ENCODE results near the gene HCST. TPM values are rescaled to one million over a fixed set of nuclear protein-coding genes. Genes with fewer than 3 reads are reported as not detected.
"Not testable (repeated sequence)": the region's sequence is repeated elsewhere in the genome, so short reads cannot be mapped to it uniquely, and the experiment has no call there.

HCST gene
- total RNA-seq, 2 donors from 2014 or later, result 1.3 to 1.5 TPM

DNA sequence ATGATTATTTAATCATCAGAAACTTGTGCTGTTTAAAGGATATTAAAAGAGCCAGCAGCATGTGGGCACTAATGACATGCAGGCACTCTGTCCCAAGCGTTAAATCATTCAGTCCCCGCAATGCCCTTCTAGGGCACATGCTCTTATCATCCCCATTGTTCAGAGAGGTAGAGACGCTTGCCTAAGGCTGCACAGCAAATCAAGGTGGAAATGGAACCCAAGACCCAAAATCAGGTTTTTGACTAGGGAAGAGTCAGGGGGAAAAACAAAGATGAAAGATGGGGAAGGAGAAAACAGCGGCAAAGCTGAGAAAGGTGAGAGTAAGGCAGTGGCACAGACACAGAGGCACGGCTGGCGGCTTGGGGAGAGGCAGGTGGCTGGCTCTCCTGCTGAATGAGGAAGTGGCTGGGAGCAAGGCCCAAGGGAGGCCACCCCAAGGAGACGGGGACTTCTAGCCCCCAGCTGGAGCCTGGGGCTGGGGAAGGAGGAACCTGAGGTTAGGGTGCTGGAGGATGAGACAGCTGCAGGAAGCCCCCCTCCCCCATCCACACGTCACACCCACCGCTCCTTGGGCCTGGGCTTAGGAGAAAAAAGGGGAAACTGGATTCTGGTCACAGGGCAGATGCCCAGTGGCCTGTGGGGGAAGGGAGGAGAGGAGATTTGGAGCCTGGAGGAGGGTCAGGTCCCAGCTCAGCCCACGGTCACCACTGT lies 6.8 kb downstream of the HCST start:
- TF ChIP-seq, protein P1, sequence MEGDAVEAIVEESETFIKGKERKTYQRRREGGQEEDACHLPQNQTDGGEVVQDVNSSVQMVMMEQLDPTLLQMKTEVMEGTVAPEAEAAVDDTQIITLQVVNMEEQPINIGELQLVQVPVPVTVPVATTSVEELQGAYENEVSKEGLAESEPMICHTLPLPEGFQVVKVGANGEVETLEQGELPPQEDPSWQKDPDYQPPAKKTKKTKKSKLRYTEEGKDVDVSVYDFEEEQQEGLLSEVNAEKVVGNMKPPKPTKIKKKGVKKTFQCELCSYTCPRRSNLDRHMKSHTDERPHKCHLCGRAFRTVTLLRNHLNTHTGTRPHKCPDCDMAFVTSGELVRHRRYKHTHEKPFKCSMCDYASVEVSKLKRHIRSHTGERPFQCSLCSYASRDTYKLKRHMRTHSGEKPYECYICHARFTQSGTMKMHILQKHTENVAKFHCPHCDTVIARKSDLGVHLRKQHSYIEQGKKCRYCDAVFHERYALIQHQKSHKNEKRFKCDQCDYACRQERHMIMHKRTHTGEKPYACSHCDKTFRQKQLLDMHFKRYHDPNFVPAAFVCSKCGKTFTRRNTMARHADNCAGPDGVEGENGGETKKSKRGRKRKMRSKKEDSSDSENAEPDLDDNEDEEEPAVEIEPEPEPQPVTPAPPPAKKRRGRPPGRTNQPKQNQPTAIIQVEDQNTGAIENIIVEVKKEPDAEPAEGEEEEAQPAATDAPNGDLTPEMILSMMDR (conservative IDR thresholded peaks at IDR 0.05), result no peak
- DNase-seq, result no peak
- 89% methylated on average over 4 to 7 of the region's 10 CpGs for WGBS, 2 experiments (ENCODE audit: insufficient coverage in 1 of 2, insufficient read length in 1 of 2)

DNA sequence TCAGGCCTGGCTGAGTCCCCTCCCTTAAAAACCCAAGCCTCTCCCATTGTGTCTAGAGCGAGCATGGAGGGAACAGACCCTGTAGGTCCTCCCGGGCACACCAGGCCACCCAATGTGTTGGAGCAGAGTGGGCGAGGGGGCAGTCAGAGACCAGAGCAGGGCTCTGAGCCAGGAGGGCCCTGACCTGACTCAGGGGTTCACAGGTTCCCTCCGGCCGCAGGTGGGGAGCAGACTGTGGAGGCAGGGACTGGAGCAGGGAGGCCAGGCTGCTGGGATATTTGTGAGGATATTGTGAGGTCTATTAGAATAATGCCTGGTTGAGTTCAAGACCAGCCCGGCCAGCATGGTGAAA lies 7.3 kb downstream of the HCST start:
- no peak for DNase-seq
- TF ChIP-seq, protein P1 (conservative IDR thresholded peaks at IDR 0.05), result no peak
- 88 to 93% methylated on average over 3 to 6 of the region's 6 CpGs for WGBS, 2 experiments (ENCODE audit: insufficient coverage in 1 of 2, insufficient read length in 1 of 2)
- Histone ChIP-seq H3K27me3 (ENCODE audit: control insufficient read depth, insufficient read depth, low read length, poor library complexity, severe bottlenecking) (no peaks in the 10 kb centered on the region), H3K9ac (ENCODE audit: extremely low read depth, low read length, poor library complexity, severe bottlenecking) (no peak overlapping the region), H3K9me3 (ENCODE audit: control insufficient read depth, low read length) (no peaks in the 10 kb centered on the region), H3K4me3 (ENCODE audit: low read length) (no peak overlapping the region), H3K27ac (ENCODE audit: low read depth, low read length) (no peak overlapping the region), H3K4me1 (ENCODE audit: control insufficient read depth, insufficient read depth, low read length) (peaks cover 6% of the 10 kb centered on the region), H3K36me3 (ENCODE audit: control insufficient read depth, insufficient read depth, low read length) (no peaks in the 10 kb centered on the region)
- H3K27ac Mint-ChIP-seq, result no peak overlapping the region
- H3K9me3 Mint-ChIP-seq, result no peaks in the 10 kb centered on the region
- no peak overlapping the region for H3K4me3 Mint-ChIP-seq
- peaks cover 8% of the 10 kb centered on the region for H3K4me1 Mint-ChIP-seq
- H3K36me3 Mint-ChIP-seq (ENCODE audit: low read depth), result no peaks in the 10 kb centered on the region
- H3K27me3 Mint-ChIP-seq (ENCODE audit: insufficient read depth), result no peaks in the 10 kb centered on the region

More for the DNA sequence above, 6.8 kb downstream of the HCST start:
- Histone ChIP-seq H3K27me3 (ENCODE audit: control insufficient read depth, insufficient read depth, low read length, poor library complexity, severe bottlenecking) (no peaks in the 10 kb centered on the region), H3K36me3 (ENCODE audit: control insufficient read depth, insufficient read depth, low read length) (no peaks in the 10 kb centered on the region), H3K9me3 (ENCODE audit: control insufficient read depth, low read length) (no peaks in the 10 kb centered on the region), H3K9ac (ENCODE audit: extremely low read depth, low read length, poor library complexity, severe bottlenecking) (no peak overlapping the region), H3K4me3 (ENCODE audit: low read length) (no peak overlapping the region), H3K27ac (ENCODE audit: low read depth, low read length) (no peak overlapping the region), H3K4me1 (ENCODE audit: control insufficient read depth, insufficient read depth, low read length) (peaks cover 6% of the 10 kb centered on the region)
- peak overlapping the region; percentile 7 for H3K27ac Mint-ChIP-seq
- H3K36me3 Mint-ChIP-seq (ENCODE audit: low read depth), result no peaks in the 10 kb centered on the region
- peaks cover 8% of the 10 kb centered on the region for H3K4me1 Mint-ChIP-seq
- no peak overlapping the region for H3K4me3 Mint-ChIP-seq
- H3K27me3 Mint-ChIP-seq (ENCODE audit: insufficient read depth), result no peaks in the 10 kb centered on the region
- H3K9me3 Mint-ChIP-seq, result no peaks in the 10 kb centered on the region

DNA sequence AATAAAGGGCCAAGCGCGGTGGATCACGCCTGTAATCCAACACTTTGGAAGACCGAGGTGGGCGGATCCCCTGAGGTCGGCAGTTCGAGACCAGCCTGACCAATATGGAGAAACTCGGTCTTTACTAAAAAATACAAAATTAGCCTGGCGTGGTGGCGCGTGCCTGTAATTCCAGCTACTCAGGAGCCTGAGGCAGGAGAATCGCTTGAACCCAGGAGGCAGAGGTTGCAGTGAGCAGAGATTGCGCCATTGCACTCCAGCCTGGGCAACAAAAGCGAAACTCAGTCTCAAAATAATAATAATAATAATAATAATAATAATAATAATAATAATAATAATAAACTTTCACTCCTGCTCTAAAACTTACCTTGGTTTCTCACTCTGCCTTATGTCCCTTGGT lies 8.0 kb downstream of the HCST start:
- H3K36me3 ChIP-seq (ENCODE audit: control insufficient read depth, insufficient read depth, low read length); H3K27me3 Mint-ChIP-seq (ENCODE audit: insufficient read depth): not testable (repeated sequence)

DNA sequence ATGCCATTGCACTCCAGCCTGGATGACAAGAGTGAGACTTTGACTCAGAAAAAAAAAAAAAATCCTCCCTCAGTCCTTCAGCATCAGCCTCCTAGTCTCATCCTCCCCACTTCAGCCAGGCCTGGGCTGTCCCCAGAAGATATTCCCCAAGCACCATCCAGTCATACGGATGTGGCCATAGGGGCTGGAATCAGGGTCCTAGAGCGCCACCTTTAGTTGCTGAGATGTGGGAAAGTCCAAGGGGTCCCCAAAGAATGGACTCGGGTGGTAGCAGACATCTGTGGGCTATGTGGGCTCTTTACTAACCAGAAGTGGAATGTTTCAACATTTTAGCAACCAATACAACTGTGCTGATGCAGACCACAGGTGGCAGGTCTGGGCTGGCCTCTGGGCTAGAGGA lies 8.8 kb downstream of the HCST start:
- peaks cover 8% of the 10 kb centered on the region for H3K4me1 Mint-ChIP-seq
- DNase-seq, result peak; percentile 67
- Histone ChIP-seq H3K9me3 (ENCODE audit: control insufficient read depth, low read length) (no peaks in the 10 kb centered on the region), H3K4me3 (ENCODE audit: low read length) (no peak overlapping the region), H3K9ac (ENCODE audit: extremely low read depth, low read length, poor library complexity, severe bottlenecking) (no peak overlapping the region), H3K27ac (ENCODE audit: low read depth, low read length) (no peak overlapping the region), H3K4me1 (ENCODE audit: control insufficient read depth, insufficient read depth, low read length) (peaks cover 6% of the 10 kb centered on the region), H3K27me3 (ENCODE audit: control insufficient read depth, insufficient read depth, low read length, poor library complexity, severe bottlenecking) (no peaks in the 10 kb centered on the region), H3K36me3 (ENCODE audit: control insufficient read depth, insufficient read depth, low read length) (no peaks in the 10 kb centered on the region)
- no peak overlapping the region for H3K27ac Mint-ChIP-seq
- 77 to 80% methylated on average over 1 to 3 of the region's 3 CpGs for WGBS, 2 experiments (ENCODE audit: insufficient coverage in 1 of 2, insufficient read length in 1 of 2)
- H3K36me3 Mint-ChIP-seq (ENCODE audit: low read depth), result no peaks in the 10 kb centered on the region
- peaks cover 2% of the 10 kb centered on the region for H3K27me3 Mint-ChIP-seq (ENCODE audit: insufficient read depth)
- H3K9me3 Mint-ChIP-seq, result no peaks in the 10 kb centered on the region
- H3K4me3 Mint-ChIP-seq, result no peak overlapping the region
- TF ChIP-seq, protein P1 (conservative IDR thresholded peaks at IDR 0.05), result peak; percentile 58

More for the DNA sequence above, 8.0 kb downstream of the HCST start:
- H3K9me3 Mint-ChIP-seq; H3K27ac ChIP-seq (ENCODE audit: low read depth, low read length); H3K9ac ChIP-seq (ENCODE audit: extremely low read depth, low read length, poor library complexity, severe bottlenecking); H3K4me1 ChIP-seq (ENCODE audit: control insufficient read depth, insufficient read depth, low read length); H3K9me3 ChIP-seq (ENCODE audit: control insufficient read depth, low read length); H3K4me3 ChIP-seq (ENCODE audit: low read length); H3K27ac Mint-ChIP-seq; H3K4me3 Mint-ChIP-seq; H3K27me3 ChIP-seq (ENCODE audit: control insufficient read depth, insufficient read depth, low read length, poor library complexity, severe bottlenecking); DNase-seq; H3K4me1 Mint-ChIP-seq; H3K36me3 Mint-ChIP-seq (ENCODE audit: low read depth): not testable (repeated sequence)
- WGBS, 2 experiments (ENCODE audit: insufficient coverage in 1 of 2, insufficient read length in 1 of 2), result 90 to 95% methylated on average over 7 to 13 of the region's 14 CpGs
